ENCODE data around the gene ADIPOR1.
"Not testable (repeated sequence)": the region's sequence is repeated elsewhere in the genome, so short reads cannot be mapped to it uniquely, and the experiment has no call there.

The ADIPOR1 gene

GRCh38 chr1:202936409-202936808 is 21.7 kb downstream of the ADIPOR1 start:
- DNase-seq (ENCODE audit: low spot score), result not testable (repeated sequence)

- no peak for DNase-seq (ENCODE audit: low spot score)
Observed at GRCh38 chr1:202935844-202936243, 22.3 kb downstream of the ADIPOR1 start.

- DNase-seq (ENCODE audit: low spot score), result no peak
Observed at GRCh38 chr1:202934755-202935154, 23.4 kb downstream of the ADIPOR1 start.

- DNase-seq (ENCODE audit: low spot score), result no peak
Observed at GRCh38 chr1:202932476-202932875, 25.6 kb downstream of the ADIPOR1 start.

- DNase-seq (ENCODE audit: low spot score), result peak; percentile 88
Observed at GRCh38 chr1:202926581-202927491, 31.3 kb downstream of the ADIPOR1 start, which contains the start of gene KLHL12. Gene KLHL12, minus strand, starts transcription at chr1:202927234. Its CDS starts 2,072 bp downstream, at chr1:202925162.

GRCh38 chr1:202923533-202923932 is 34.6 kb downstream of the ADIPOR1 start:
- DNase-seq (ENCODE audit: low spot score), result no peak

GRCh38 chr1:202919615-202920014 is 38.5 kb downstream of the ADIPOR1 start:
- DNase-seq (ENCODE audit: low spot score), result no peak

GRCh38 chr1:202915146-202915545 is 43.0 kb downstream of the ADIPOR1 start:
- DNase-seq (ENCODE audit: low spot score), result no peak

- not testable (repeated sequence) for DNase-seq (ENCODE audit: low spot score)
Observed at GRCh38 chr1:202912476-202912875, 45.6 kb downstream of the ADIPOR1 start.

GRCh38 chr1:202909494-202909893 is 48.6 kb downstream of the ADIPOR1 start:
- DNase-seq (ENCODE audit: low spot score), result no peak

- no peak for DNase-seq (ENCODE audit: low spot score)
Observed at GRCh38 chr1:202908998-202909397, 49.1 kb downstream of the ADIPOR1 start.

GRCh38 chr1:202905331-202905730 is 52.8 kb downstream of the ADIPOR1 start:
- DNase-seq (ENCODE audit: low spot score), result no peak

GRCh38 chr1:202903808-202904207 is 54.3 kb downstream of the ADIPOR1 start:
- DNase-seq (ENCODE audit: low spot score), result not testable (repeated sequence)

GRCh38 chr1:202901555-202901954 is 56.6 kb downstream of the ADIPOR1 start:
- no peak for DNase-seq (ENCODE audit: low spot score)

GRCh38 chr1:202892501-202892900 is 65.6 kb downstream of the ADIPOR1 start:
- DNase-seq (ENCODE audit: low spot score), result no peak
